Measurements from ENCODE around the gene CRIP2.

DNA sequence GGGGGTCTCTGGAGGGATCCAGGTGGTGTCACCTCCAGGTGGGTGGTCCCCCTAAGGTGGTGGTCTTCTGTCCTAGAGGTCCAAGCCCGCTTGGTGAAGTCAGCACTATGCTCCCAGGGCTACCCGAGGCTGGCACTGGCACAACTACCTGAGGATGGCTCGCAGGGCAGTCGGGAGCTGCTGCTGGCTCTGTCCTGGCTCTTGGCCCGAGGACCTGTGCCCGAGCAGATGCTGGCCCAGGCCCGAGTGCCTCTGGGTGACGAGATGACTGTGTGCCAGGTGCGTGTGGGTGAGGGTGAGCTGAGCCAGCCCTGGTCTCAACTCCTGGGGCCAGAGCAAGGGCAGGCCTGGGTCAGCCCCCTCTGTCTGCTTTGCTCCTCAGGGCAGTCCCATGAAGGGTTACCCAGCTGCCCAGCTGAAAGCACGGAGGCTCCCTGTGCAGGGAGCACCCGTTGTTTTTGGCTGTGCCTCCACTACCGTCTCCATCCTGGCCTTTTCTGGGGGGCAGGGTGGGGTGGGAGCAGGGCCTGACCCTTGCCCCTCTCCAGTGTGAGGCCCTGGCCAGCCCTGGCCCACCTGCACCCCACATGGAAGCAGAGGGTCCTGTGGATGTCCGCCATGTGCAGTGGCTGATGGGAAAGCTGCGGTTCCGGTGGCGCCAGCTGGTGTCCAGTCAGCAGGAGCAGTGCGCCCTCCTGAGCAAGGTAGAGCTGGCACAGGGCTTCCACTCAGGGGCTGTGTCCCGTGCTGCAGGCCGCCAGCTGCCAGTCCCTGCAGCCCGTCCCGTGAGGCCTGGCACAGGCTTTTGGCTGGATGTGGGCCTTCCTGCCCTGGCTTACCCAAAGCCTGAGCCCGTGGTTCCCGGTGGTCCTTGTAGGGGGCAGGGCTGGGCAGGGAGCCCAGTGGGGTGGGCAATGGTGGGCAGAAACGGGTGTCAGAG, 17.7 kb downstream of the CRIP2 start:
- TF ChIP-seq, protein P1, sequence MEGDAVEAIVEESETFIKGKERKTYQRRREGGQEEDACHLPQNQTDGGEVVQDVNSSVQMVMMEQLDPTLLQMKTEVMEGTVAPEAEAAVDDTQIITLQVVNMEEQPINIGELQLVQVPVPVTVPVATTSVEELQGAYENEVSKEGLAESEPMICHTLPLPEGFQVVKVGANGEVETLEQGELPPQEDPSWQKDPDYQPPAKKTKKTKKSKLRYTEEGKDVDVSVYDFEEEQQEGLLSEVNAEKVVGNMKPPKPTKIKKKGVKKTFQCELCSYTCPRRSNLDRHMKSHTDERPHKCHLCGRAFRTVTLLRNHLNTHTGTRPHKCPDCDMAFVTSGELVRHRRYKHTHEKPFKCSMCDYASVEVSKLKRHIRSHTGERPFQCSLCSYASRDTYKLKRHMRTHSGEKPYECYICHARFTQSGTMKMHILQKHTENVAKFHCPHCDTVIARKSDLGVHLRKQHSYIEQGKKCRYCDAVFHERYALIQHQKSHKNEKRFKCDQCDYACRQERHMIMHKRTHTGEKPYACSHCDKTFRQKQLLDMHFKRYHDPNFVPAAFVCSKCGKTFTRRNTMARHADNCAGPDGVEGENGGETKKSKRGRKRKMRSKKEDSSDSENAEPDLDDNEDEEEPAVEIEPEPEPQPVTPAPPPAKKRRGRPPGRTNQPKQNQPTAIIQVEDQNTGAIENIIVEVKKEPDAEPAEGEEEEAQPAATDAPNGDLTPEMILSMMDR (IDR thresholded peaks at IDR 0.05) = no peak
- no peak for TF ChIP-seq POLR2A (IDR thresholded peaks at IDR 0.05)
